Lower lobe of right lung (tissue), 2 donors: Measurements from ENCODE around the gene GLDN. TPM values are rescaled to one million over a fixed set of nuclear protein-coding genes. Genes with fewer than 3 reads are reported as not detected.

ENCODE experiments used
- ATAC-seq, 2 donors: fragments of 200-7000 bp; cut with Tn5 transposase; one replicate each; pipeline ENCODE4 v1.9.1; 2020 to 2022; ENCODE audit warnings: mild to moderate bottlenecking in 2 of 2, moderate library complexity in 2 of 2
- DNase-seq: peaks from one replicate; pipeline ENCODE4 v3.0.0-alpha.2; 2020
- H3K27ac ChIP-seq: fragments of 200-600 bp; one replicate; pipeline ENCODE4 v1.8.0; 2022
- H3K27me3 ChIP-seq: fragments of 200-600 bp; one replicate; pipeline ENCODE4 v1.8.0; 2022; ENCODE audit warnings: low read depth
- H3K36me3 ChIP-seq: fragments of 200-600 bp; one replicate; pipeline ENCODE4 v1.8.0; 2022; ENCODE audit warnings: mild to moderate bottlenecking
- H3K4me1 ChIP-seq: fragments of 200-600 bp; one replicate; pipeline ENCODE4 v1.8.0; 2022
- H3K4me3 ChIP-seq: fragments of 200-600 bp; one replicate; pipeline ENCODE4 v1.8.0; 2022; ENCODE audit warnings: mild to moderate bottlenecking
- H3K9me3 ChIP-seq: fragments of 200-600 bp; one replicate; pipeline ENCODE4 v1.8.0; 2022
- CTCF ChIP-seq: fragments of 200-600 bp; IDR thresholded peaks from one replicate; pipeline ENCODE4 v1.8.0; 2022; ENCODE audit warnings: antibody characterized with exemption, mild to moderate bottlenecking
- intact Hi-C: fragments of 100-400 bp; cut with DNase I; formaldehyde crosslinking; loops from one replicate; pipeline ENCODE4 v1.11.0; 2022
- total RNA-seq: library from RNA; stranded (reverse); fragmentation: NEBNext Ultra II Directional; extraction: Animal tissue kit (Norgen Biotek cat#: 25700); gene quantifications from one replicate; pipeline ENCODE4 v1.2.1, GENCODE V29; 2021
- donor health status: DM: no; HTN: yes; CAD: no; lungs with severe emphysema.

GLDN gene
- total RNA-seq, 1 donor from 2014 or later, result 34.5 TPM

- Histone ChIP-seq H3K4me3 (no peak overlapping the region), H3K27ac (peak overlapping the region; percentile 36), H3K27me3 (no peaks in the 10 kb centered on the region), H3K36me3 (no peaks in the 10 kb centered on the region), H3K4me1 (peaks cover 19% of the 10 kb centered on the region), H3K9me3 (no peaks in the 10 kb centered on the region)
- peak; percentile 27 to 40 for ATAC-seq
- intact Hi-C loops, result no loop called here
- no peak for DNase-seq
- TF ChIP-seq CTCF, result no peak
Measured at GRCh38 chr15:51318382-51319150, 22.9 kb upstream of the GLDN start.

- Histone ChIP-seq H3K4me1 (peaks cover 20% of the 10 kb centered on the region), H3K36me3 (no peaks in the 10 kb centered on the region), H3K27ac (no peak overlapping the region), H3K27me3 (no peaks in the 10 kb centered on the region), H3K9me3 (no peaks in the 10 kb centered on the region), H3K4me3 (no peak overlapping the region)
- ATAC-seq (no peak), DNase-seq (no peak)
- TF ChIP-seq CTCF, result no peak
- intact Hi-C loops, result no loop called here
Measured at GRCh38 chr15:51319539-51319938, 21.9 kb upstream of the GLDN start.

- peaks cover 20% of the 10 kb centered on the region for H3K4me1 ChIP-seq
- intact Hi-C loops, result no loop called here
- no peak for DNase-seq
- no peak overlapping the region for H3K4me3 ChIP-seq
- no peaks in the 10 kb centered on the region for H3K27me3 ChIP-seq
- no peak for TF ChIP-seq CTCF
- no peaks in the 10 kb centered on the region for H3K9me3 ChIP-seq
- H3K36me3 ChIP-seq, result no peaks in the 10 kb centered on the region
- H3K27ac ChIP-seq, result no peak overlapping the region
- ATAC-seq, result no peak
Measured at GRCh38 chr15:51320843-51321242, 20.6 kb upstream of the GLDN start.

GRCh38 chr15:51321316-51321715 lies 20.1 kb upstream of the GLDN start:
- ATAC-seq, result no peak
- TF ChIP-seq CTCF, result no peak
- H3K36me3 ChIP-seq, result no peaks in the 10 kb centered on the region
- DNase-seq, result no peak
- H3K27ac ChIP-seq, result no peak overlapping the region
- no peaks in the 10 kb centered on the region for H3K27me3 ChIP-seq
- peaks cover 20% of the 10 kb centered on the region for H3K4me1 ChIP-seq
- H3K4me3 ChIP-seq, result no peak overlapping the region
- intact Hi-C loops, result no loop called here
- H3K9me3 ChIP-seq, result no peaks in the 10 kb centered on the region

GRCh38 chr15:51322621-51323296 lies 18.7 kb upstream of the GLDN start:
- peak; percentile 74 to 76 for ATAC-seq
- H3K9me3 ChIP-seq, result no peaks in the 10 kb centered on the region
- H3K4me1 ChIP-seq, result peaks cover 20% of the 10 kb centered on the region
- H3K27me3 ChIP-seq, result no peaks in the 10 kb centered on the region
- TF ChIP-seq CTCF, result no peak
- intact Hi-C loops, result no loop called here
- peak; percentile 76 for DNase-seq
- peak overlapping the region; percentile 65 for H3K27ac ChIP-seq
- H3K4me3 ChIP-seq, result no peak overlapping the region
- H3K36me3 ChIP-seq, result no peaks in the 10 kb centered on the region
